AG04450 (cell line): Measurements from ENCODE around the gene TRAF3. TPM values are rescaled to one million over a fixed set of nuclear protein-coding genes. Genes with fewer than 3 reads are reported as not detected.

ENCODE experiments used
- CTCF ChIA-PET: fragments of 300-600, 350-600 bp; formaldehyde crosslinking; extraction: SDS; loops from one replicate; lab custom pipeline; 2022; ENCODE audit warnings: antibody characterized with exemption, inconsistent platforms; lab: Charles Lee
- POLR2A ChIA-PET: fragments of 350-600 bp; formaldehyde crosslinking; extraction: SDS; loops from one replicate; lab custom pipeline; 2021; ENCODE audit warnings: antibody characterized with exemption, inconsistent platforms; lab: Yijun Ruan, JAX
- DNase-seq: peaks from one replicate; pipeline ENCODE4 v3.0.0-alpha.2; 2011; ENCODE audit warnings: low read depth, low spot score
- H3K27ac ChIP-seq: one replicate; pipeline ENCODE4 v1.5.1; 2012; ENCODE audit warnings: low read depth, low read length, control low read depth
- H3K27me3 ChIP-seq: one replicate; pipeline ENCODE4 v1.6.0; 2012; ENCODE audit warnings: low read length; ENCODE audit not compliant: control insufficient read depth, insufficient read depth
- H3K4me3 ChIP-seq: 2 replicates; pipeline ENCODE4 v1.5.1; 2011; ENCODE audit warnings: mild to moderate bottlenecking, low read depth, low read length, control low read depth
- H3K9me3 ChIP-seq: 2 replicates; pipeline ENCODE4 v1.5.1; 2012; ENCODE audit warnings: low read length; ENCODE audit not compliant: control insufficient read depth, insufficient read depth
- CTCF ChIP-seq: IDR thresholded peaks from 2 replicates; pipeline ENCODE4 v1.5.1; 2011; ENCODE audit warnings: low read depth, low read length, control low read depth, inconsistent platforms
- polyA plus RNA-seq: library from polyadenylated mRNA; depleted of rRNA; stranded (reverse); fragments of >200 nt; gene quantifications from 2 replicates; pipeline ENCODE4 v1.2.3, GENCODE V29; 2011

Gene TRAF3
- polyA plus RNA-seq, 1 experiment = 24.9 TPM

GRCh38 chr14:102840771-102841528 lies 63.7 kb downstream of the TRAF3 start:
- CTCF ChIA-PET = interaction anchor here (1.1 kb wide), 1 partner anchor 146 kb away, joined by 3 read pairs; no protein-coding TSS in a partner anchor
- Histone ChIP-seq H3K4me3 (no peak overlapping the region), H3K9me3 (no peaks in the 10 kb centered on the region), H3K27ac (no peak overlapping the region), H3K27me3 (no peaks in the 10 kb centered on the region)
- no peak for DNase-seq
- POLR2A ChIA-PET = no interaction called here
- no peak for TF ChIP-seq CTCF

DNA sequence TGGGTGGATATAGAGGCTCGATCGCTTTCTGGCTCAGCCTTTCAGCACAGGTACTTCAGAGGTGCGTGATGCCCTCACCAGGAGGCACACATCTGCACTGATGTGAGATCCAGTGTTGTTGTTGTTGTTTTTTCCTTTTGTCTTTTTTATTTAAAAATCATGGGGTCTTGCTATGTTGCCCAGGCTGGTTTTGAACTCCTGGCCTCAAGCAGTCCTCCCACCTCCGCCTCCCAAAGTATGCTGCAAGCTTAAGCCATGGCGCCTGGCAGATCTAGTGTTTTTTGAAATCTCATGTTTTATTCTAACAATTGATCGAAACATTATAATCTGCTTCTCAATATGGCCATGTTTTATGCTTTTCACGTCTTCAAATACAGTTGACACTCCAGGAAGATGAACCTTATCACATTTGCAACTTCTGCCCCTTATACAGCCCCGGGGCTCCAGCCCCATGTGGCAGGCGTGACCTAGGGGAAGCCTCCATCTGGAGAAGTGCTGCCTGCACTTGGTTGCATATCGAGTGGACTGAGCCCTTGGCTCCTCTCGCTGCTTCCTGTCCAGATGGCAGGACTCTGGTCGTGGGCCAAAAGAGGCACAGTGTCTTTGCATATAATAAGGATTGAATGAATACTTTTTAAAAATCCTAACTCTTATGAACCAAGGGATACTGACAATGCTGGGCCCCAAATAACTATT lies 71.7 kb downstream of the TRAF3 start:
- POLR2A ChIA-PET = no interaction called here
- no peaks in the 10 kb centered on the region for H3K9me3 ChIP-seq
- H3K4me3 ChIP-seq = no peak overlapping the region
- no peaks in the 10 kb centered on the region for H3K27me3 ChIP-seq
- no peak for DNase-seq
- peak overlapping the region; percentile 59 for H3K27ac ChIP-seq
- CTCF ChIA-PET = interaction anchor here (0.6 kb wide), 1 partner anchor 32 kb away, joined by 3 read pairs; no protein-coding TSS in a partner anchor
- TF ChIP-seq CTCF = no peak

DNA sequence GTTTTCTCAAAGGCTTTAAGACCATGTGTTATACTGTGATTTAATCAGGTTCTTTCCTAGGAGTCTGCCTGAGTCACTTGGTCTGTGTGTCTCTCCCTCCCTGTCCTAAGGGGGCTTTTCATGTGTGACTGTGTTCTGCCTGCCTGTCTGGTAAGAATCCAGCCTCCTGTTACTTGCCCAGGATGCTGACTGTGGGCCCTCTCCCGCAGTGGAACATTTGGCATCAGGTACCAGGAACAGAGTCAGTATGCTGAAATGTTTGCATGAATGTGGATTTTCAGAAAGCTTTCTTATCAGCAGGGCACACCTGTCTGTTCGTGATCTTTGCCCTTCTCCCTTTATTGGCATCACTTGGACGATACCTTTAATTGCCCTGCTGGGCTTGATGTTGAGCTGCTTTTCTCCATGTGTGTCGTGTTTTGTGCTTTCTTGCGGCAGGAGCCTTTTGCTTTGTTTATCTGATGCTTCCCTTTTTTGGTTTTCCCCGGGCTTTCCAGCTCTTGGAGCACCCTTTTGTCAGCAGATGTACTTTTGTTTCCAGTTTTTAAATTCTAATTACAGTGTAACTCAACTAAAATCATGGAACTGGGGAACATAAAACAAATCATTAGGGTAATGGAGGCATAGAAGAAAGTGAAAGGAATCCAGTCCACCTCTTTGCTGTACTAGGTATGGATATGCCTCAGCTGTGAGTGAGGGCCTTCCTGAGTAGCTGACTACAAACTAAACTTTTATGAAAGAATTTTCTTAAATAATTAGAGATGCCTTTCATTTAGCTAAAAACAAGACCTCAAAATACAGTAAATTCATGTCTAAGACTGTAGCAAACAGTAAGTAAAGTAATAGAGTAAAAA lies 72.5 kb downstream of the TRAF3 start:
- H3K27ac ChIP-seq = peak overlapping the region; percentile 59
- DNase-seq = no peak
- CTCF ChIA-PET = interaction anchor here (1.1 kb wide), 1 partner anchor 75 kb away, joined by 3 read pairs; no protein-coding TSS in a partner anchor

DNA sequence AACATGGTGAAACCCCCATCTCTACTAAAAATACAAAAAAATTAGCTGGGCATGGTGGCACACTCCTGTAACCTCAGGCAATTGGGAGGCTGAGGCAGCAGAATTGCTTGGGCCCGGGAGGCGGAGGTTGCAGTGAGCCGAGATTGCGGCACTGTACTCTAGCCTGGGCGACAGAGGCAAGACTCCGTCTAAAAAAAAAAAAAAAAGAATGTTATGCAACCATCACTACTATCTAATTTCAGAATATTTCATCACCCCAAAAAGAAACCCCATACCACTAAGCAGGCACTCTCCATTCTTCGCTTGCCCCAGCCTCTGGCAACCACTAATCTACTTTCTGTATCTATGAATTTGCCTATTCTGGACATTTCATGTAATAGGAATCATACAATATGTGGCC lies 76.4 kb downstream of the TRAF3 start:
- no peak for DNase-seq
- TF ChIP-seq CTCF = no peak
- CTCF ChIA-PET = no interaction called here

More for the DNA sequence above, 72.5 kb downstream of the TRAF3 start:
- H3K4me3 ChIP-seq = peak overlapping the region; percentile 27
- no peaks in the 10 kb centered on the region for H3K27me3 ChIP-seq
- TF ChIP-seq CTCF = no peak
- POLR2A ChIA-PET = no interaction called here
- no peaks in the 10 kb centered on the region for H3K9me3 ChIP-seq

More for the DNA sequence above, 76.4 kb downstream of the TRAF3 start:
- H3K9me3 ChIP-seq = no peaks in the 10 kb centered on the region
- H3K27me3 ChIP-seq = no peaks in the 10 kb centered on the region
- POLR2A ChIA-PET = no interaction called here
- no peak overlapping the region for H3K4me3 ChIP-seq
- H3K27ac ChIP-seq = no peak overlapping the region
